ENCODE measurements around the gene RAB31. TPM values are rescaled to one million over a fixed set of nuclear protein-coding genes. Genes with fewer than 3 reads are reported as not detected.

The RAB31 gene
- total and polyA plus RNA-seq, 2 of the 13 experiments (the other 11 are each of a cell fraction or from before 2014, with no cell fraction given): 1.1 to 1.7 TPM

GRCh38 chr18:9806905-9807304 is 98.8 kb downstream of the RAB31 start (continued):
- TF ChIP-seq KDM3A (CRISPR knock-in tag; IDR thresholded peaks at IDR 0.05; ENCODE audit: low read depth) (0 out of 2 replicates have a peak, but pooled peaks have one; percentile 47), ZNF737 (CRISPR knock-in tag; IDR thresholded peaks at IDR 0.05; ENCODE audit: borderline replicate concordance) (no peak), NR3C1 (CRISPR knock-in tag; IDR thresholded peaks at IDR 0.05) (no peak), ZBTB8A (CRISPR knock-in tag; IDR thresholded peaks at IDR 0.05; ENCODE audit: borderline replicate concordance, low read depth) (no peak), TGIF2 (CRISPR knock-in tag; IDR thresholded peaks at IDR 0.05) (no peak), NCOA2 (CRISPR knock-in tag; IDR thresholded peaks at IDR 0.05) (peak; percentile 63), TOPORS (CRISPR knock-in tag; IDR thresholded peaks at IDR 0.05) (no peak), ZNF879 (CRISPR knock-in tag; IDR thresholded peaks at IDR 0.05) (no peak), ATF2 (CRISPR knock-in tag; IDR thresholded peaks at IDR 0.05) (0 out of 2 replicates have a peak, but pooled peaks have one; percentile 22), SMARCC2 (IDR thresholded peaks at IDR 0.05) (no peak), SPEN (CRISPR knock-in tag; IDR thresholded peaks at IDR 0.05; ENCODE audit: low read depth) (peak; percentile 35; the same call in 1 of the 2 replicates), SUZ12 (IDR thresholded peaks at IDR 0.05; ENCODE audit: low read depth, low read length) (no peak), ZNF83 (CRISPR knock-in tag; IDR thresholded peaks at IDR 0.05; ENCODE audit: borderline replicate concordance) (no peak), NFRKB (IDR thresholded peaks at IDR 0.05) (no peak), SP4 (CRISPR knock-in tag; IDR thresholded peaks at IDR 0.05) (no peak), ZNF704 (CRISPR knock-in tag; IDR thresholded peaks at IDR 0.05; ENCODE audit: borderline replicate concordance) (no peak), DPF2 (CRISPR knock-in tag; IDR thresholded peaks at IDR 0.05; ENCODE audit: borderline replicate concordance, low read depth) (peak; percentile 43; the same call in 1 of the 2 replicates), ZNF484 (CRISPR knock-in tag; IDR thresholded peaks at IDR 0.05; ENCODE audit: borderline replicate concordance, low read depth) (no peak), TBP (CRISPR knock-in tag; IDR thresholded peaks at IDR 0.05) (no peak), ZNF782 (CRISPR knock-in tag; IDR thresholded peaks at IDR 0.05; ENCODE audit: borderline replicate concordance) (no peak), TCF7 (IDR thresholded peaks at IDR 0.05; ENCODE audit: low read depth) (no peak), RELA (CRISPR knock-in tag; IDR thresholded peaks at IDR 0.05) (no peak), SNRNP70 (IDR thresholded peaks at IDR 0.05; ENCODE audit: low read depth, low read length) (no peak), CREM (IDR thresholded peaks at IDR 0.05) (no peak), CREM (CRISPR knock-in tag; IDR thresholded peaks at IDR 0.05) (no peak), ZNF549 (CRISPR knock-in tag; IDR thresholded peaks at IDR 0.05) (no peak)
- TF ChIP-seq, protein P1, sequence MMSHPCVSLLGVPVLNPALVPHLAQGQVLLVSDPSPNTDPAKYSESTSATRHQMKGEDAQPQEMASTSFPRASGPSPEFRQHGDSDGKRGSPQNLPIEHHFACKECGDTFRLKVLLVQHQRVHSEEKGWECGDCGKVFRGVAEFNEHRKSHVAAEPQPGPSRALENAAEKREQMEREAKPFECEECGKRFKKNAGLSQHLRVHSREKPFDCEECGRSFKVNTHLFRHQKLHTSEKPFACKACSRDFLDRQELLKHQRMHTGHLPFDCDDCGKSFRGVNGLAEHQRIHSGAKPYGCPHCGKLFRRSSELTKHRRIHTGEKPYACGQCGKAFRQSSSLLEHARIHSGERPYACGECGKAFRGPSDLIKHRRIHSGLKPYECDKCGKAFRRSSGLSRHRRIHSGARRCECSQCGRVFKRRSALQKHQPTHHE (CRISPR knock-in tag; IDR thresholded peaks at IDR 0.05; ENCODE audit: borderline replicate concordance): no peak
- TF ChIP-seq, protein P2, sequence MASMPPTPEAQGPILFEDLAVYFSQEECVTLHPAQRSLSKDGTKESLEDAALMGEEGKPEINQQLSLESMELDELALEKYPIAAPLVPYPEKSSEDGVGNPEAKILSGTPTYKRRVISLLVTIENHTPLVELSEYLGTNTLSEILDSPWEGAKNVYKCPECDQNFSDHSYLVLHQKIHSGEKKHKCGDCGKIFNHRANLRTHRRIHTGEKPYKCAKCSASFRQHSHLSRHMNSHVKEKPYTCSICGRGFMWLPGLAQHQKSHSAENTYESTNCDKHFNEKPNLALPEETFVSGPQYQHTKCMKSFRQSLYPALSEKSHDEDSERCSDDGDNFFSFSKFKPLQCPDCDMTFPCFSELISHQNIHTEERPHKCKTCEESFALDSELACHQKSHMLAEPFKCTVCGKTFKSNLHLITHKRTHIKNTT (CRISPR knock-in tag; IDR thresholded peaks at IDR 0.05): no peak
